ENCODE data around the gene MSH2.

DNA sequence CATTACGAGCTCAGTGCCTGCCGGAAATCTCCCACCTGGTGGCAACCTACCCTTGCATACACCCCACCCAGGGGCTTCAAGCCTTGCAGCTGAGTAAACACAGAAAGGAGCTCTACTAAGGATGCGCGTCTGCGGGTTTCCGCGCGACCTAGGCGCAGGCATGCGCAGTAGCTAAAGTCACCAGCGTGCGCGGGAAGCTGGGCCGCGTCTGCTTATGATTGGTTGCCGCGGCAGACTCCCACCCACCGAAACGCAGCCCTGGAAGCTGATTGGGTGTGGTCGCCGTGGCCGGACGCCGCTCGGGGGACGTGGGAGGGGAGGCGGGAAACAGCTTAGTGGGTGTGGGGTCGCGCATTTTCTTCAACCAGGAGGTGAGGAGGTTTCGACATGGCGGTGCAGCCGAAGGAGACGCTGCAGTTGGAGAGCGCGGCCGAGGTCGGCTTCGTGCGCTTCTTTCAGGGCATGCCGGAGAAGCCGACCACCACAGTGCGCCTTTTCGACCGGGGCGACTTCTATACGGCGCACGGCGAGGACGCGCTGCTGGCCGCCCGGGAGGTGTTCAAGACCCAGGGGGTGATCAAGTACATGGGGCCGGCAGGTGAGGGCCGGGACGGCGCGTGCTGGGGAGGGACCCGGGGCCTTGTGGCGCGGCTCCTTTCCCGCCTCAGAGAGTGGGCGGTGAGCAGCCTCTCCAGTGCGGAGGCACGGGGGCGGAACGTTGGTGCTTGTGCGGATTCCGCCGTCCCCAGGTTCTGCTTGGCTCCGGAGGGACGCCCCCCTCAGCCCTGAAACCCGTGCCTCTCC, at the start of gene MSH2:
- no peak for TF ChIP-seq EZH2 (IDR thresholded peaks at IDR 0.05)
- TF ChIP-seq POLR2AphosphoS5 (IDR thresholded peaks at IDR 0.05; ENCODE audit: borderline replicate concordance, low read depth, low read length), result peak; percentile 91

Measured in SK-N-MC (cell line).